ENCODE measurements around the gene RBMS3.

RBMS3 gene

DNA sequence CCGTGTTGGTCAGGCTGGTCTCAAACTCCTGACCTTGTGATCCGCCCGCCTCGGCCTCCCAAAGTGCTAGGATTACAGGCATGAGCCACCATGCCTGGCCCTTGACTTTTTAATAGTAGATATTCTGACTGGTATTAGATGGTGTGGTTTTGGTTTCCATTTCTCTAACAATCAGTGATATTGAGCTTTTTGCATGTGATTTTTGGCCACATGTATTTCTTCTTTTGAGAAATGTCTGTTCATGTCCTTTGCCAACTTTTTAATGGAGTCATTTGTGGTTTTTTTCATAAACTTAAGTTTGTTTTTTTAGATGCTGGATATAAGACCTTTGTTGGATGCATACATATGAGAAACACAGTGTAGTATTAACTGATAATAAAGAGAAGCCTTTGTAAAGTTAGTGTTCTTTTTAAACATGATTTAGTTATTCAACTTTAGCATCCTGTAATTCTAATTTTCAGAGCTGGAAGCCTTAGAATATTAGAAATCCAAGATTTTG, 280.8 kb downstream of the RBMS3 start:
- no peak for TF ChIP-seq SUZ12 (IDR thresholded peaks at IDR 0.05)
- no peak for TF ChIP-seq TARDBP (IDR thresholded peaks at IDR 0.05)
- TF ChIP-seq L3MBTL2 (conservative IDR thresholded peaks at IDR 0.05), result no peak
- no peak for TF ChIP-seq ZNF384 (IDR thresholded peaks at IDR 0.05)
- no peak for TF ChIP-seq BHLHE40 (IDR thresholded peaks at IDR 0.05; ENCODE audit: borderline replicate concordance)
- TF ChIP-seq ARNT (IDR thresholded peaks at IDR 0.05), result no peak
- TF ChIP-seq LEF1 (IDR thresholded peaks at IDR 0.05; ENCODE audit: borderline replicate concordance), result no peak
- ChIA-PET CTCF (no interaction called here), POLR2A (no interaction called here)
- DNase-seq (ENCODE audit: extremely low spot score), result no peak

DNA sequence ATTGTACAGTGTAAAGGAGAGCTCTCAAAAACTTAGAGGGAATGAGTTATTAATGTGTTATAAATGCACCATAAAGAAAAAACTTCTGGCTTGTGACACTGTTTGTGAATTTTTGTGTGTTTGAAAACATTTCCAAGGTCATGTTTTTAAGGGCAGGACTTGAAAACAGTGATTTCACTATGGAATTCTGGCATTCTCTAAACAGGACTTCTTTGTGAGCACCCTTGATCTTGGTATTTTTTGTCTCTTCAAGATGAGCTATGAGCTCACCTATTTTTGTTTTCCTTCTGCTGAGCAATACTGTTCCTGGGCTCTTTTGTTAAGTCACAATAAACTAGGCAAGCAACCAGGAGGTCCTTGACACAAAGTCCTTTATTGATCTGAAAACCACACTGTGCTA, 284.4 kb downstream of the RBMS3 start:
- ChIA-PET CTCF (no interaction called here), POLR2A (no interaction called here)
- no peak for TF ChIP-seq FOXA1 (IDR thresholded peaks at IDR 0.05)
- no peak for TF ChIP-seq ZNF384 (IDR thresholded peaks at IDR 0.05)
- TF ChIP-seq, protein P1, sequence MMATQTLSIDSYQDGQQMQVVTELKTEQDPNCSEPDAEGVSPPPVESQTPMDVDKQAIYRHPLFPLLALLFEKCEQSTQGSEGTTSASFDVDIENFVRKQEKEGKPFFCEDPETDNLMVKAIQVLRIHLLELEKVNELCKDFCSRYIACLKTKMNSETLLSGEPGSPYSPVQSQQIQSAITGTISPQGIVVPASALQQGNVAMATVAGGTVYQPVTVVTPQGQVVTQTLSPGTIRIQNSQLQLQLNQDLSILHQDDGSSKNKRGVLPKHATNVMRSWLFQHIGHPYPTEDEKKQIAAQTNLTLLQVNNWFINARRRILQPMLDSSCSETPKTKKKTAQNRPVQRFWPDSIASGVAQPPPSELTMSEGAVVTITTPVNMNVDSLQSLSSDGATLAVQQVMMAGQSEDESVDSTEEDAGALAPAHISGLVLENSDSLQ (IDR thresholded peaks at IDR 0.05), result no peak
- no peak for TF ChIP-seq L3MBTL2 (conservative IDR thresholded peaks at IDR 0.05)
- TF ChIP-seq SUZ12 (IDR thresholded peaks at IDR 0.05), result no peak
- TF ChIP-seq SP1 (IDR thresholded peaks at IDR 0.05), result no peak
- TF ChIP-seq FOXK2 (IDR thresholded peaks at IDR 0.05), result no peak
- no peak for TF ChIP-seq LEF1 (IDR thresholded peaks at IDR 0.05; ENCODE audit: borderline replicate concordance)
- no peak for TF ChIP-seq BHLHE40 (IDR thresholded peaks at IDR 0.05; ENCODE audit: borderline replicate concordance)
- no peak for TF ChIP-seq NFRKB (IDR thresholded peaks at IDR 0.05)
- TF ChIP-seq ELF4 (IDR thresholded peaks at IDR 0.05), result no peak
- no peak for TF ChIP-seq ARNT (IDR thresholded peaks at IDR 0.05)
- TF ChIP-seq CTBP1 (IDR thresholded peaks at IDR 0.05; ENCODE audit: borderline replicate concordance), result no peak
- no peak for TF ChIP-seq FOXM1 (IDR thresholded peaks at IDR 0.05; ENCODE audit: borderline replicate concordance)
- no peak for TF ChIP-seq HDGF (IDR thresholded peaks at IDR 0.05; ENCODE audit: borderline replicate concordance)
- DNase-seq (ENCODE audit: extremely low spot score), result no peak

DNA sequence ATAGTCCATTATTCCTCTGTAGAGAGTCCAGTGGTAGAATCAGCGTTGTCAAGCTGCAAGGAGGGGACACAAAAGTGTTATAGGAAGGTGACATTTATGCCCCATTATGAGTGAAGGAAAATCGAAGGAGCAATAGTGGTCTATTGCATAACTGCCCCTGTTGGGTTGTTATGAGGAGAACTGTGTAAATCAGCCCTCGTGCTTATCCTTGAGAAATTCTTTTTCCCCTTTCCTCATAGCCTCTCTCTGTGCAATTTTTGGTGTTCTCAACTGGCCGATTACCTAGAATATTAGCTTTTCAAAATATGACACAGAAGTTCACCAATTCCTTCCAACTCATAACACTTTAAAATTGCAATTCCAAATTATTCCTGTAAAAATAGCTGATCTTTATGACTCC, 286.6 kb downstream of the RBMS3 start:
- CTCF ChIA-PET, result no interaction called here

DNA sequence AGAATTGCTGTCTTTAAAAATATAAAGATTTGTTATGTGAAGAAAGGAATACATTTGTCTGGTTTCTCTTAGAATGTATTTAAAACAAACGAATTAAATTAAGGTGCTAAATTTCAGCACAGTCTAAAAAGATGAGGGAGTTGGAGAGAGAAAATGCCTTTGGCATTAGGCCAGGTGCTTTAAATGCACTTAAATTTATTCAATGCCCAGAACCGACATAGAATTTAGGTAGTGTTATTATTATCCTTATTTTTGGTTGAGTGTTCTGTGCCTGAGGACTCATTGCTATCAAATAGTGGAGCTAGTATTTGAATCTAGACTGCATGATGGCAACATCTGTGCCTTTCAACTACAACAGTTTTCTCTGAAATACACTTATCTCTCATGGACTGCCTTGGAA, 287.5 kb downstream of the RBMS3 start:
- POLR2A ChIA-PET, result no interaction called here
- TF ChIP-seq ZNF384 (IDR thresholded peaks at IDR 0.05), result no peak
- no peak for TF ChIP-seq SP1 (IDR thresholded peaks at IDR 0.05)
- TF ChIP-seq LEF1 (IDR thresholded peaks at IDR 0.05; ENCODE audit: borderline replicate concordance), result no peak
- no peak for DNase-seq (ENCODE audit: extremely low spot score)
- CTCF ChIA-PET, result no interaction called here

More for the DNA sequence above, 286.6 kb downstream of the RBMS3 start:
- no peak for TF ChIP-seq SUZ12 (IDR thresholded peaks at IDR 0.05)
- TF ChIP-seq FOXM1 (IDR thresholded peaks at IDR 0.05; ENCODE audit: borderline replicate concordance), result no peak
- TF ChIP-seq SP1 (IDR thresholded peaks at IDR 0.05), result no peak
- TF ChIP-seq L3MBTL2 (conservative IDR thresholded peaks at IDR 0.05), result no peak
- no peak for TF ChIP-seq ZNF384 (IDR thresholded peaks at IDR 0.05)
- no peak for TF ChIP-seq BHLHE40 (IDR thresholded peaks at IDR 0.05; ENCODE audit: borderline replicate concordance)
- TF ChIP-seq HDGF (IDR thresholded peaks at IDR 0.05; ENCODE audit: borderline replicate concordance), result no peak
- TF ChIP-seq FOXA1 (IDR thresholded peaks at IDR 0.05), result no peak
- no peak for TF ChIP-seq FOXK2 (IDR thresholded peaks at IDR 0.05)
- TF ChIP-seq ELF4 (IDR thresholded peaks at IDR 0.05), result no peak
- TF ChIP-seq ARNT (IDR thresholded peaks at IDR 0.05), result no peak
- TF ChIP-seq, protein P1 (IDR thresholded peaks at IDR 0.05), result no peak
- no peak for TF ChIP-seq CTBP1 (IDR thresholded peaks at IDR 0.05; ENCODE audit: borderline replicate concordance)
- no peak for TF ChIP-seq LEF1 (IDR thresholded peaks at IDR 0.05; ENCODE audit: borderline replicate concordance)
- no peak for TF ChIP-seq TARDBP (IDR thresholded peaks at IDR 0.05)
- TF ChIP-seq NFRKB (IDR thresholded peaks at IDR 0.05), result no peak
- POLR2A ChIA-PET, result no interaction called here
- no peak for DNase-seq (ENCODE audit: extremely low spot score)

DNA sequence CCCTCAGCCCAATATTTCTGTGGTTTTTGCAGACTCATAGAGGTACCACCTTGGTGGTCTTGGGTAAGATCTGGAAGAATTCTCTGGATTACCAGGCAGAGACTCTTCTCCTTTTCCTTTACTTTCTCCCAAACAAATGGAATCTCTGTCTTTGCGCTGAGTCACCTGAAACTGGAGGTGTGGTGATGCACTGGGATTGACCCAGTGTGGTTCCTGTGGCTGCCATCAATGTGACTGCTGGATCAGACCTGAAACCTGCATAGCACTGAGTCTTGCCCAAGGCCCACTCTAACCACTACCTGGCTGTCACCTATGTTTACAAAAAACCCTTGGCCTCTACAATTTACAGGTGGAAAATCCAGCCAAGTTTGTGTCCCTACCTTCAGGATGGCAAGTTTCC, 295.3 kb downstream of the RBMS3 start:
- CTCF ChIA-PET, result no interaction called here
- TF ChIP-seq ARNT (IDR thresholded peaks at IDR 0.05), result no peak
- no peak for TF ChIP-seq HDGF (IDR thresholded peaks at IDR 0.05; ENCODE audit: borderline replicate concordance)
- TF ChIP-seq TARDBP (IDR thresholded peaks at IDR 0.05), result no peak
- no peak for TF ChIP-seq FOXA1 (IDR thresholded peaks at IDR 0.05)
- no peak for TF ChIP-seq BHLHE40 (IDR thresholded peaks at IDR 0.05; ENCODE audit: borderline replicate concordance)
- no peak for TF ChIP-seq FOXM1 (IDR thresholded peaks at IDR 0.05; ENCODE audit: borderline replicate concordance)
- no peak for TF ChIP-seq SUZ12 (IDR thresholded peaks at IDR 0.05)
- no peak for TF ChIP-seq ZNF384 (IDR thresholded peaks at IDR 0.05)
- no peak for TF ChIP-seq SP1 (IDR thresholded peaks at IDR 0.05)
- no peak for TF ChIP-seq LEF1 (IDR thresholded peaks at IDR 0.05; ENCODE audit: borderline replicate concordance)
- no peak for TF ChIP-seq L3MBTL2 (conservative IDR thresholded peaks at IDR 0.05)
- no peak for TF ChIP-seq CTBP1 (IDR thresholded peaks at IDR 0.05; ENCODE audit: borderline replicate concordance)
- TF ChIP-seq, protein P1 (IDR thresholded peaks at IDR 0.05), result no peak
- TF ChIP-seq FOXK2 (IDR thresholded peaks at IDR 0.05), result no peak

DNA sequence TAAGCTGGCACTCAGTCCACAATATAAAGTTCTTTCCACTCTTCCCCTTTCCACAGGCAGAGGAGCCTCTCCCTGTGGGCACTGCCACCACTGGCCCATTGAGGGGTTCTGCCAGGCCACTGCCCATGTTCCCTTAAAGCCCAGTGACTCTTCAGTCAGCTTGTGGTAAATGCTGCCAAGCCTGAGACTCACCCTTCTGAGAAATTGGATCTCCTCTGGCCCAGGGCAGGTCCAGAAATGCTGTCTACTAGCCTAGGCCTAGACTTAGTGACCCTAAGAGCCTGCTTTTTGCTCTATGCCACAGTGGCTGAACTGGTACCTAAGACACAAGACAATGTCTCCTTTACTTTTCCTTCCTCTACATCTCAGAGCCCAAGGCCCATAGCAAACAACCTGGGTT, 295.8 kb downstream of the RBMS3 start:
- TF ChIP-seq, protein P1 (IDR thresholded peaks at IDR 0.05), result no peak
- no peak for TF ChIP-seq SP1 (IDR thresholded peaks at IDR 0.05)
- TF ChIP-seq CTBP1 (IDR thresholded peaks at IDR 0.05; ENCODE audit: borderline replicate concordance), result no peak
- TF ChIP-seq ELF4 (IDR thresholded peaks at IDR 0.05), result no peak
- no peak for TF ChIP-seq ARNT (IDR thresholded peaks at IDR 0.05)
- TF ChIP-seq LEF1 (IDR thresholded peaks at IDR 0.05; ENCODE audit: borderline replicate concordance), result no peak
- no peak for TF ChIP-seq SUZ12 (IDR thresholded peaks at IDR 0.05)
- TF ChIP-seq HDGF (IDR thresholded peaks at IDR 0.05; ENCODE audit: borderline replicate concordance), result no peak
- no peak for TF ChIP-seq BHLHE40 (IDR thresholded peaks at IDR 0.05; ENCODE audit: borderline replicate concordance)
- TF ChIP-seq FOXK2 (IDR thresholded peaks at IDR 0.05), result no peak
- no peak for TF ChIP-seq FOXM1 (IDR thresholded peaks at IDR 0.05; ENCODE audit: borderline replicate concordance)
- no peak for TF ChIP-seq NFRKB (IDR thresholded peaks at IDR 0.05)
- TF ChIP-seq L3MBTL2 (conservative IDR thresholded peaks at IDR 0.05), result no peak
- no peak for TF ChIP-seq TARDBP (IDR thresholded peaks at IDR 0.05)
- TF ChIP-seq ZNF384 (IDR thresholded peaks at IDR 0.05), result no peak
- TF ChIP-seq FOXA1 (IDR thresholded peaks at IDR 0.05), result no peak
- ChIA-PET POLR2A (no interaction called here), CTCF (no interaction called here)
- DNase-seq (ENCODE audit: extremely low spot score), result no peak

More for the DNA sequence above, 295.3 kb downstream of the RBMS3 start:
- POLR2A ChIA-PET, result no interaction called here
- no peak for DNase-seq (ENCODE audit: extremely low spot score)

Data from HEK293T (cell line).